Right lobe of liver (tissue), 4 donors: ENCODE measurements around the gene ACSF3.
"Not testable (repeated sequence)": the region's sequence is repeated elsewhere in the genome, so short reads cannot be mapped to it uniquely, and the experiment has no call there.

ENCODE experiments used
- POLR2A ChIP-seq: fragments of 450-650 bp; IDR thresholded peaks from one replicate; pipeline ENCODE4 v1.6.1; 2017; ENCODE audit warnings: antibody characterized with exemption, mild to moderate bottlenecking
- TF ChIP-seq, protein P1 (sequence below), 4 donors: fragments of 200-600 bp in 3 of 4; fragments of 450-650 bp in 1 of 4; IDR thresholded peaks; one replicate each; pipeline versions ENCODE4 v1.5.1 to v1.8.0; 2016 to 2022; ENCODE audit warnings: antibody characterized with exemption in 4 of 4, mild to moderate bottlenecking in 2 of 4
- donor health status: DM: no; HTN: no; CAD: no.
- donor health status: DM: no; HTN: no; CAD: no.
- donor health status: DM: no; HTN: yes; CAD: no.

DNA sequence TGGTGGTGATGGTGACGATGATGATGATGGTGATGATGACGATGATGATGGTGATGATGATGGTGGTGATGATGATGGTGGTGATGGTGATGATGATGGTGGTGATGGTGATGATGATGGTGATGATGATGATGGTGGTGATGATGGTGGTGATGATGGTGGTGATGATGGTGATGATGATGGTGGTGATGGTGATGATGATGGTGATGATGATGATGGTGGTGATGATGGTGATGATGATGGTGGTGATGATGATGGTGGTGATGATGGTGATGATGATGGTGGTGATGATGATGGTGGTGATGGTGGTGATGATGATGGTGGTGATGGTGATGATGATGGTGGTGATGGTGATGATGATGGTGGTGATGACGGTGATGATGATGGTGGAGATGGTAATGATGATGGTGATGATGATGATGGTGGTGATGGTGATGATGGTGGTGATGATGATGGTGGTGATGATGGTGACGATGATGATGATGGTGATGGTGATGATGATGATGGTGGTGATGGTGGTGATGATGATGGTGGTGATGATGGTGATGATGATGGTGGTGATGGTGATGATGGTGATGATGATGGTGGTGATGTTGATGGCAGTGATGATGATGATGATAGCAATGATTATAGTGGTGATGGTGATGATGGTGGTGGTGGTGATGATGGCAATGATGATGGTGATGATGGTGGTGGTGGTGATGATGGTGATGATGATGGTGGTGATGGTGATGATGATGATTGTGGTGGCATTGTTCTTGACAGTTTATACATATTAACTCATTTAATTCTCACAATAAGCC is 24.6 kb upstream of the ACSF3 start:
- TF ChIP-seq POLR2A, result not testable (repeated sequence)
- TF ChIP-seq, protein P1, sequence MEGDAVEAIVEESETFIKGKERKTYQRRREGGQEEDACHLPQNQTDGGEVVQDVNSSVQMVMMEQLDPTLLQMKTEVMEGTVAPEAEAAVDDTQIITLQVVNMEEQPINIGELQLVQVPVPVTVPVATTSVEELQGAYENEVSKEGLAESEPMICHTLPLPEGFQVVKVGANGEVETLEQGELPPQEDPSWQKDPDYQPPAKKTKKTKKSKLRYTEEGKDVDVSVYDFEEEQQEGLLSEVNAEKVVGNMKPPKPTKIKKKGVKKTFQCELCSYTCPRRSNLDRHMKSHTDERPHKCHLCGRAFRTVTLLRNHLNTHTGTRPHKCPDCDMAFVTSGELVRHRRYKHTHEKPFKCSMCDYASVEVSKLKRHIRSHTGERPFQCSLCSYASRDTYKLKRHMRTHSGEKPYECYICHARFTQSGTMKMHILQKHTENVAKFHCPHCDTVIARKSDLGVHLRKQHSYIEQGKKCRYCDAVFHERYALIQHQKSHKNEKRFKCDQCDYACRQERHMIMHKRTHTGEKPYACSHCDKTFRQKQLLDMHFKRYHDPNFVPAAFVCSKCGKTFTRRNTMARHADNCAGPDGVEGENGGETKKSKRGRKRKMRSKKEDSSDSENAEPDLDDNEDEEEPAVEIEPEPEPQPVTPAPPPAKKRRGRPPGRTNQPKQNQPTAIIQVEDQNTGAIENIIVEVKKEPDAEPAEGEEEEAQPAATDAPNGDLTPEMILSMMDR (IDR thresholded peaks at IDR 0.05), result not testable (repeated sequence)
